Measurements from ENCODE around the gene AMBP.
A peak's percentile ranks its signal among the peaks of the same experiment; 100 is the strongest.

AMBP gene

GRCh38 chr9:114107286-114108001, 29.3 kb upstream of the AMBP start:
- no peaks in the 10 kb centered on the region for H3K79me1 ChIP-seq (ENCODE audit: low read depth, low read length)
- no peak for DNase-seq (ENCODE audit: low spot score)
- H3K4me1 ChIP-seq (ENCODE audit: control insufficient read depth in 2 of 2, insufficient read depth in 1 of 2, low read depth in 1 of 2, low read length in 2 of 2), result peaks cover 3% of the 10 kb centered on the region in 2 donors
- no peak overlapping the region for H2BK5ac ChIP-seq (ENCODE audit: low read length)
- peak overlapping the region; percentile 83 for H2AFZ ChIP-seq (ENCODE audit: low read length)
- no peak overlapping the region for H3K4me2 ChIP-seq (ENCODE audit: insufficient read depth, low read length, poor library complexity, severe bottlenecking)
- WGBS, 2 donors (ENCODE audit: extremely low coverage in 2 of 2, insufficient read length in 2 of 2, insufficient replicate concordance in 1 of 2), result 100% methylated on average over 1 of the region's 13 CpGs; no CpG with 5 or more reads in 1 of the 2 donors
- no peak overlapping the region for H3K4me3 ChIP-seq (ENCODE audit: low read length in 2 of 2)
- H2BK12ac ChIP-seq (ENCODE audit: low read length), result no peak overlapping the region
- no peak overlapping the region for H3K23ac ChIP-seq (ENCODE audit: low read depth, low read length, poor library complexity)
- H2BK120ac ChIP-seq (ENCODE audit: low read depth, low read length), result no peak overlapping the region
- H2AK5ac ChIP-seq (ENCODE audit: low read depth, low read length), result no peak overlapping the region
- no peak overlapping the region for H3K4ac ChIP-seq (ENCODE audit: low read length)
- H3K36me3 ChIP-seq (replicated peaks in 1 of 2; ENCODE audit: control insufficient read depth in 2 of 2, insufficient read depth in 2 of 2, low read length in 2 of 2), result no peaks in the 10 kb centered on the region
- H3K27me3 ChIP-seq (ENCODE audit: control insufficient read depth in 3 of 3, insufficient read depth in 3 of 3, low read depth in 1 of 3, low read length in 3 of 3), result peaks cover 0 to 25% (median 0%) of the 10 kb centered on the region in 3 experiments
- H3K18ac ChIP-seq (ENCODE audit: low read length), result no peak overlapping the region
- no peak overlapping the region for H3K9ac ChIP-seq (ENCODE audit: low read depth, low read length, poor library complexity)
- H3K9me3 ChIP-seq (replicated peaks in 1 of 2; ENCODE audit: control insufficient read depth in 2 of 2, insufficient read depth in 1 of 2, low read depth in 1 of 2, low read length in 2 of 2), result no peaks in the 10 kb centered on the region
- H4K91ac ChIP-seq (ENCODE audit: low read depth, low read length, poor library complexity), result no peak overlapping the region
- H4K8ac ChIP-seq (ENCODE audit: low read depth, low read length), result no peak overlapping the region
- H2BK15ac ChIP-seq (ENCODE audit: low read length), result no peak overlapping the region
- no peak overlapping the region for H3K27ac ChIP-seq (replicated peaks; ENCODE audit: low read length)
- H3K14ac ChIP-seq (ENCODE audit: low read length), result no peak overlapping the region

GRCh38 chr9:114105236-114105635, 27.1 kb upstream of the AMBP start:
- Histone ChIP-seq H2BK5ac (ENCODE audit: low read length) (no peak overlapping the region), H3K4me1 (ENCODE audit: control insufficient read depth in 2 of 2, insufficient read depth in 1 of 2, low read depth in 1 of 2, low read length in 2 of 2) (peaks cover 3% of the 10 kb centered on the region in 2 donors), H3K14ac (ENCODE audit: low read length) (no peak overlapping the region), H4K8ac (ENCODE audit: low read depth, low read length) (no peak overlapping the region), H3K18ac (ENCODE audit: low read length) (no peak overlapping the region), H3K79me1 (ENCODE audit: low read depth, low read length) (no peaks in the 10 kb centered on the region), H3K9ac (ENCODE audit: low read depth, low read length, poor library complexity) (no peak overlapping the region), H3K27ac (replicated peaks; ENCODE audit: low read length) (no peak overlapping the region), H3K4ac (ENCODE audit: low read length) (no peak overlapping the region), H3K4me3 (ENCODE audit: low read length in 2 of 2) (no peak overlapping the region), H2BK15ac (ENCODE audit: low read length) (no peak overlapping the region), H3K4me2 (ENCODE audit: insufficient read depth, low read length, poor library complexity, severe bottlenecking) (no peak overlapping the region), H3K27me3 (ENCODE audit: control insufficient read depth in 3 of 3, insufficient read depth in 3 of 3, low read depth in 1 of 3, low read length in 3 of 3) (peaks cover 0 to 39% (median 0%) of the 10 kb centered on the region in 3 experiments), H3K36me3 (replicated peaks in 1 of 2; ENCODE audit: control insufficient read depth in 2 of 2, insufficient read depth in 2 of 2, low read length in 2 of 2) (no peaks in the 10 kb centered on the region), H4K91ac (ENCODE audit: low read depth, low read length, poor library complexity) (no peak overlapping the region), H3K9me3 (replicated peaks in 1 of 2; ENCODE audit: control insufficient read depth in 2 of 2, insufficient read depth in 1 of 2, low read depth in 1 of 2, low read length in 2 of 2) (peaks cover 0 to 2% of the 10 kb centered on the region in 2 donors), H2AFZ (ENCODE audit: low read length) (no peak overlapping the region), H2BK12ac (ENCODE audit: low read length) (no peak overlapping the region), H2AK5ac (ENCODE audit: low read depth, low read length) (no peak overlapping the region), H3K23ac (ENCODE audit: low read depth, low read length, poor library complexity) (no peak overlapping the region), H2BK120ac (ENCODE audit: low read depth, low read length) (no peak overlapping the region)
- WGBS, 2 donors (ENCODE audit: extremely low coverage in 2 of 2, insufficient read length in 2 of 2, insufficient replicate concordance in 1 of 2), result no CpG with 5 or more reads among the region's 5 CpGs
- DNase-seq (ENCODE audit: low spot score), result no peak

- Histone ChIP-seq H3K18ac (ENCODE audit: low read length) (no peak overlapping the region), H3K23ac (ENCODE audit: low read depth, low read length, poor library complexity) (no peak overlapping the region), H3K27me3 (ENCODE audit: control insufficient read depth in 3 of 3, insufficient read depth in 3 of 3, low read depth in 1 of 3, low read length in 3 of 3) (peaks cover 0 to 52% (median 19%) of the 10 kb centered on the region in 3 experiments), H3K36me3 (replicated peaks in 1 of 2; ENCODE audit: control insufficient read depth in 2 of 2, insufficient read depth in 2 of 2, low read length in 2 of 2) (no peaks in the 10 kb centered on the region), H3K4ac (ENCODE audit: low read length) (no peak overlapping the region), H3K27ac (replicated peaks; ENCODE audit: low read length) (no peak overlapping the region), H4K91ac (ENCODE audit: low read depth, low read length, poor library complexity) (no peak overlapping the region), H4K8ac (ENCODE audit: low read depth, low read length) (no peak overlapping the region), H2BK15ac (ENCODE audit: low read length) (no peak overlapping the region), H2BK12ac (ENCODE audit: low read length) (no peak overlapping the region), H3K79me1 (ENCODE audit: low read depth, low read length) (no peaks in the 10 kb centered on the region), H3K9ac (ENCODE audit: low read depth, low read length, poor library complexity) (no peak overlapping the region), H3K4me2 (ENCODE audit: insufficient read depth, low read length, poor library complexity, severe bottlenecking) (no peak overlapping the region), H3K14ac (ENCODE audit: low read length) (no peak overlapping the region), H2AK5ac (ENCODE audit: low read depth, low read length) (no peak overlapping the region), H3K9me3 (replicated peaks in 1 of 2; ENCODE audit: control insufficient read depth in 2 of 2, insufficient read depth in 1 of 2, low read depth in 1 of 2, low read length in 2 of 2) (peaks cover 0 to 2% of the 10 kb centered on the region in 2 donors), H2AFZ (ENCODE audit: low read length) (no peak overlapping the region), H3K4me3 (ENCODE audit: low read length in 2 of 2) (no peak overlapping the region), H3K4me1 (ENCODE audit: control insufficient read depth in 2 of 2, insufficient read depth in 1 of 2, low read depth in 1 of 2, low read length in 2 of 2) (peaks cover 5 to 8% of the 10 kb centered on the region in 2 donors), H2BK120ac (ENCODE audit: low read depth, low read length) (no peak overlapping the region), H2BK5ac (ENCODE audit: low read length) (no peak overlapping the region)
- no peak for DNase-seq (ENCODE audit: low spot score)
Measured at GRCh38 chr9:114102484-114102883, 24.4 kb upstream of the AMBP start.

- H2BK15ac ChIP-seq (ENCODE audit: low read length), result no peak overlapping the region
- H3K36me3 ChIP-seq (replicated peaks in 1 of 2; ENCODE audit: control insufficient read depth in 2 of 2, insufficient read depth in 2 of 2, low read length in 2 of 2), result no peaks in the 10 kb centered on the region
- no peak overlapping the region for H4K91ac ChIP-seq (ENCODE audit: low read depth, low read length, poor library complexity)
- no peak overlapping the region for H3K4me3 ChIP-seq (ENCODE audit: low read length in 2 of 2)
- no peak overlapping the region for H2AK5ac ChIP-seq (ENCODE audit: low read depth, low read length)
- no peak overlapping the region for H2AFZ ChIP-seq (ENCODE audit: low read length)
- no peak overlapping the region for H2BK5ac ChIP-seq (ENCODE audit: low read length)
- no peak overlapping the region for H3K9ac ChIP-seq (ENCODE audit: low read depth, low read length, poor library complexity)
- H3K27ac ChIP-seq (replicated peaks; ENCODE audit: low read length), result no peak overlapping the region
- no peak overlapping the region for H2BK12ac ChIP-seq (ENCODE audit: low read length)
- no peak overlapping the region for H3K23ac ChIP-seq (ENCODE audit: low read depth, low read length, poor library complexity)
- peaks cover 5 to 8% of the 10 kb centered on the region in 2 donors for H3K4me1 ChIP-seq (ENCODE audit: control insufficient read depth in 2 of 2, insufficient read depth in 1 of 2, low read depth in 1 of 2, low read length in 2 of 2)
- H3K4ac ChIP-seq (ENCODE audit: low read length), result no peak overlapping the region
- H3K27me3 ChIP-seq (ENCODE audit: control insufficient read depth in 3 of 3, insufficient read depth in 3 of 3, low read depth in 1 of 3, low read length in 3 of 3), result peaks cover 0 to 67% (median 33%) of the 10 kb centered on the region in 3 experiments
- no peak overlapping the region for H4K8ac ChIP-seq (ENCODE audit: low read depth, low read length)
- no peak overlapping the region for H3K14ac ChIP-seq (ENCODE audit: low read length)
- H3K18ac ChIP-seq (ENCODE audit: low read length), result no peak overlapping the region
- H3K9me3 ChIP-seq (replicated peaks in 1 of 2; ENCODE audit: control insufficient read depth in 2 of 2, insufficient read depth in 1 of 2, low read depth in 1 of 2, low read length in 2 of 2), result peaks cover 0 to 2% of the 10 kb centered on the region in 2 donors
- DNase-seq (ENCODE audit: low spot score), result no peak
- no CpG with 5 or more reads among the region's 1 CpG for WGBS, 2 donors (ENCODE audit: extremely low coverage in 2 of 2, insufficient read length in 2 of 2, insufficient replicate concordance in 1 of 2)
- H3K79me1 ChIP-seq (ENCODE audit: low read depth, low read length), result no peaks in the 10 kb centered on the region
- no peak overlapping the region for H2BK120ac ChIP-seq (ENCODE audit: low read depth, low read length)
- H3K4me2 ChIP-seq (ENCODE audit: insufficient read depth, low read length, poor library complexity, severe bottlenecking), result no peak overlapping the region
Measured at GRCh38 chr9:114100536-114100935, 22.4 kb upstream of the AMBP start.
